ENCODE measurements around the gene ADM.

Gene ADM

GRCh38 chr11:10289765-10290380 is 15.0 kb upstream of the ADM start:
- no peak for DNase-seq (ENCODE audit: low read depth in 2 of 2)

- DNase-seq (ENCODE audit: low read depth in 2 of 2): no peak
These were observed 12.9 kb upstream of the ADM start for GRCh38 chr11:10291801-10292638.

- DNase-seq (ENCODE audit: low read depth in 2 of 2): peak; percentile 74 to 80
These were observed 11.2 kb upstream of the ADM start, which contains the start of gene SBF2 for GRCh38 chr11:10293423-10294289. SBF2 (minus strand) TSS chr11:10294219; CDS start chr11:10294069, 150 bp downstream.

- DNase-seq (ENCODE audit: low read depth in 2 of 2): no peak
These were observed 10.5 kb upstream of the ADM start for GRCh38 chr11:10294290-10294953.

GRCh38 chr11:10295064-10295901 is 9.6 kb upstream of the ADM start:
- DNase-seq (ENCODE audit: low read depth in 2 of 2): no peak

GRCh38 chr11:10298342-10298741 is 6.5 kb upstream of the ADM start:
- no peak for DNase-seq (ENCODE audit: low read depth in 2 of 2)

- DNase-seq (ENCODE audit: low read depth in 2 of 2): no peak
These were observed 3.1 kb upstream of the ADM start for GRCh38 chr11:10301656-10302358.

GRCh38 chr11:10302359-10302743 is 2.5 kb upstream of the ADM start:
- no peak for DNase-seq (ENCODE audit: low read depth in 2 of 2)

- peak; percentile 46 to 62 for DNase-seq (ENCODE audit: low read depth in 2 of 2)
These were observed 1.9 kb upstream of the ADM start for GRCh38 chr11:10302744-10303557.

- peak in 1 of 2 donors; percentile 11 for DNase-seq (ENCODE audit: low read depth in 2 of 2)
These were observed 1.1 kb upstream of the ADM start for GRCh38 chr11:10303558-10304363.

GRCh38 chr11:10305262-10305963 is 540 bp downstream of the ADM start:
- DNase-seq (ENCODE audit: low read depth in 2 of 2): peak in 1 of 2 donors; percentile 22

- peak in 1 of 2 donors; percentile 15 for DNase-seq (ENCODE audit: low read depth in 2 of 2)
These were observed 1.4 kb downstream of the ADM start for GRCh38 chr11:10305964-10306918.

GRCh38 chr11:10307022-10307399 is 2.1 kb downstream of the ADM start:
- DNase-seq (ENCODE audit: low read depth in 2 of 2): no peak

- peak; percentile 82 to 84 for DNase-seq (ENCODE audit: low read depth in 2 of 2)
These were observed 2.7 kb downstream of the ADM start for GRCh38 chr11:10307400-10308200.

- DNase-seq (ENCODE audit: low read depth in 2 of 2): no peak
These were observed 3.5 kb downstream of the ADM start for GRCh38 chr11:10308201-10308954.

All from stimulated activated CD4-positive, alpha-beta T cell treated with anti-CD3 and anti-CD28 coated beads, Interleukin-1b, Interleukin-23, amount 100 ng/mL, for 4 hours (primary cell).